SU-DHL-6 (cell line): ENCODE data around the gene SORCS2.

Source experiments
- EZH2phosphoT487 ChIP-seq: fragments of 200-600 bp; sonication (generic), shearing (Covaris generic); conservative IDR thresholded peaks from 2 replicates; pipeline ENCODE4 v1.6.1; 2018; ENCODE audit warnings: mild to moderate bottlenecking, antibody characterized with exemption, low read length, moderate library complexity, mixed read lengths
- TF ChIP-seq, protein P1 (sequence below): fragments of 200-600 bp; sonication (generic); IDR thresholded peaks from one replicate; pipeline ENCODE4 v1.5.1; 2017; ENCODE audit warnings: antibody characterized with exemption, mild to moderate bottlenecking, low read length, moderate library complexity; ENCODE audit not compliant: insufficient read depth, poor library complexity, severe bottlenecking

GRCh38 chr4:7539186-7539585, 346.8 kb downstream of the SORCS2 start:
- TF ChIP-seq, protein P1, sequence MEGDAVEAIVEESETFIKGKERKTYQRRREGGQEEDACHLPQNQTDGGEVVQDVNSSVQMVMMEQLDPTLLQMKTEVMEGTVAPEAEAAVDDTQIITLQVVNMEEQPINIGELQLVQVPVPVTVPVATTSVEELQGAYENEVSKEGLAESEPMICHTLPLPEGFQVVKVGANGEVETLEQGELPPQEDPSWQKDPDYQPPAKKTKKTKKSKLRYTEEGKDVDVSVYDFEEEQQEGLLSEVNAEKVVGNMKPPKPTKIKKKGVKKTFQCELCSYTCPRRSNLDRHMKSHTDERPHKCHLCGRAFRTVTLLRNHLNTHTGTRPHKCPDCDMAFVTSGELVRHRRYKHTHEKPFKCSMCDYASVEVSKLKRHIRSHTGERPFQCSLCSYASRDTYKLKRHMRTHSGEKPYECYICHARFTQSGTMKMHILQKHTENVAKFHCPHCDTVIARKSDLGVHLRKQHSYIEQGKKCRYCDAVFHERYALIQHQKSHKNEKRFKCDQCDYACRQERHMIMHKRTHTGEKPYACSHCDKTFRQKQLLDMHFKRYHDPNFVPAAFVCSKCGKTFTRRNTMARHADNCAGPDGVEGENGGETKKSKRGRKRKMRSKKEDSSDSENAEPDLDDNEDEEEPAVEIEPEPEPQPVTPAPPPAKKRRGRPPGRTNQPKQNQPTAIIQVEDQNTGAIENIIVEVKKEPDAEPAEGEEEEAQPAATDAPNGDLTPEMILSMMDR = no peak
- TF ChIP-seq EZH2phosphoT487 = no peak
